ENCODE measurements around the gene TTC7B.

The TTC7B gene

GRCh38 chr14:90575781-90576180 lies 240.4 kb downstream of the TTC7B start:
- no peak for DNase-seq (ENCODE audit: low read depth)

- no peak for DNase-seq (ENCODE audit: low read depth)
Observed at GRCh38 chr14:90575336-90575735, 240.9 kb downstream of the TTC7B start.

DNA sequence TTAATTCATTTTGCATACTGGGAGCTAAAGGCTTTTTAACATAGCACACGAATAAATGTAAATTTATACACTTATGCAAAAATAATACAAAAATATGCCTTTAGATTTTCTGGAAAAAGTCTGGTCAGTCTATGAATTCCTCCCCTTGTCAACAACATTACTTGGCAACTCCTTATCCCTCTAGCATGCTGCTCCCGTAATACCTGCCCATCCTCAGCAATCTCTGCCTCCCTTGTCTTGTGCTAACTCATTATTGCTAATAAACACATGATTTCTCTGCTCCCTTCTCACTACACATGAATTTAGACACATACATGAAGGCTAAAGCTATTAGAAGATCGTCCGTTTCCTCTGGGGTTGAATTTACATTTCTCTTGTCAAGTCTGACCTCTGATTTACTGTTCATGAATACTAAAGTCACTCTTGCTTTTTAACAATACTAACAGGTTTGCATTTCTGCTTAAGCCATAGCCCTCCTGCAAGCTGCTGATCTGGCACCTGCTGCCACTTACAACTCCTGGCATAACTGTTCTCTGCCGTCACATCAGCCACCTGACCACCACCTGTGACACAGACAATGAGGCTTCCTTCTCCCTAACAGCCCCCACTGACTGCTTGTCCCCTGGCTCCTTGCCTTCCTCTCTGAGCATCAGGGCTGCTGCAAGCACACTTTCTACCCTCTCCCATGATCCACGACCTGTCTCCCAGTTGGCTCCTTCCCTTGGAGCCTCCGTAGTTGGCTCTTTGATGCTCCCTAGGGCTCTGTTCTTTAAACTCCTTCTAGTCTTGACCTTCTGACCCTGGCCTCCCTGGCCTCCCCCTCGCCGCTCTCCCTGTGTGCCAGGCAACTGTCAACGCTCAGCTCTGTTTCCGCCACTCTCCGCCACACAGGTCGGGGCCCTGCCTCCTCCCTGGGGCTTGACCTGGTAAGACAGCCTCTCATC lies 241.8 kb downstream of the TTC7B start:
- DNase-seq (ENCODE audit: low read depth): no peak

GRCh38 chr14:90573385-90574105 lies 242.7 kb downstream of the TTC7B start:
- DNase-seq (ENCODE audit: low read depth): no peak

DNA sequence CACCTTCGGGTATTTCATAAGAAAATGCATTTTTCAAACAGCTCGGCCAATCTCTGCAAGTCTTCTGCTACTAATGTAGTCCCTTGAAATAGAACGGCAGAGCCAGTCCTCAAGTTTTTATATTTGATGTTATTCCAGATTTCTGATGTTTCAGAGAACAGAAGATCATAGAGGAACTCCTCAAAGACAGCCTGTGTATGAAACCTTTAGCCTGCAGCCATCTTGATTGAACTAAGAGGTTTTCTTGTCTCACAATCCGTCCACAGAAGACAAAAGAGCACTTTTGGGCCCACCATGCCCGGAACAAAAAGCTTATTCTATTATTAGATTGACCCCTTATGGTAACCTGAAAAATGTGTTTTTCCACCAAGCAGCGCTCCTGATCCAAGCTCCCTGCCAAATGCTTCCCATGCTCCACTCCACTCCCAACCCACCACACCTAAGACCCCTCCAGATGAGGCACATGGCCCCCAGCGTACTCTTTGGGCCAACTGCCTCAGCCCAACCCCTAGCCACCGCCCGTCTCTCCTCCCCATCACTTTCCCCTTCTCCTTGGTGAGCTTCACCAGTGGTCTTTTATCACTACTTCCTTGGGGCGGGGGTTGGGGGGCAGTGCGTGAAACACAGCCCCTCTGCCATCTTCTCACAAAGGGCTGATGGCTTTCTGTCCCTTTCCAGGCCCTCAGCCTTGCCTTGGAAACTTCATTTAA lies 243.6 kb downstream of the TTC7B start:
- no peak for DNase-seq (ENCODE audit: low read depth)

- no peak for DNase-seq (ENCODE audit: low read depth)
Observed at GRCh38 chr14:90571149-90571947, 244.9 kb downstream of the TTC7B start.

DNA sequence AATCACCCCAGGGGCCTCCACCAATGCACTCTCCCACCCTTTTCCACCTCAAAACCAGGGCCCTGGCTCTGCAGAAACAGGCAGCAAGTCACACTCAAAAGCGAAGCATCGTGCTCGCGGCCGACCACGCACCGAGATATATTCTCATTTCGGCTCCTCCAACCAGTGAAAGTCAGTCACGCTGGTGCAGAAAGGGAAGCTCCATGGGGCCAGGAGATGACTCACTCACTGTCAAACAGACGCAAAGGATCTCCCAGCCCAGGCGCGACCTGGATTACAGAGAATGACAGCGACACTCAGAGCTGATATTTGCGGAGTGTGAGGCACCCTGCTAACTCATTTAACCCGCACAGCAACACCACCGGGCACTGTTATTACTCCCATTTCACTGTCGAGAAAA lies 245.8 kb downstream of the TTC7B start:
- no peak for DNase-seq (ENCODE audit: low read depth)

DNA sequence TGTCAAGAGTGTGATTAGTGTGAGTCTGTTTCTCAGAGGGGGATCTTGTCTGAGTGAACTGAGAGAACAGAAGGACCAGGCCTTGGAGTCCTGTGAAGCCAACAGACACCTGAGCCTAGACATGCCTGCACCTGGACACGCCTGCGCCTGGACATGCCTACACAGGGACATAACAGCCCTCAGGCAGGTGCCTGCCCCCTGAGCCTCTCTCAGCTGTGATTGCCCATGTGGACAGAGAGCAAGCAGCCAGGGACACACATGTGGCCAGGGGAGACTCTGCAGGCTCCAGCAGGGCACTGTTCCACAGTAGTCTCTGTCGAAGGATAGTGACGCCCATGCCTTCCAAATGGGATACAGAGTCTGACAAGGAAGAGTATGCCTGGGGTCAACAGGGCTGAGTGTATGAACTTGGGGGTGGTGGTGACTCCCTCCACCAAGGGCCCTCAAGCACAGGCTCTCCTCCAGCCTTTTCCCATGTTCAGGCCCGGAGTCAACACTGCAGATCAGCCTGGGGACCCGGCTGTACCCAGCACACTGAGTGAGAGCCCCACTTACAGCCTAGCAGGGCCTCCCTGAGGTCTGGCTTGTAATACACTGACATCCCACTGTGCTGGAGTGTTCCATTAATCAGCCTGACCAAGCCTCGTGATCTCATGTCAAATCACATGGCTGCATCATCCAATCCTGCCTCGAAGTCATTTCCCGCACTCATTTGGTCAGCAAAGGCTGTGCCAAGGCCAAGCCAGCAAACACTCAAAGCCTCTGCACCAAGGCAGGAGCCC lies 246.4 kb downstream of the TTC7B start:
- DNase-seq (ENCODE audit: low read depth): no peak

DNA sequence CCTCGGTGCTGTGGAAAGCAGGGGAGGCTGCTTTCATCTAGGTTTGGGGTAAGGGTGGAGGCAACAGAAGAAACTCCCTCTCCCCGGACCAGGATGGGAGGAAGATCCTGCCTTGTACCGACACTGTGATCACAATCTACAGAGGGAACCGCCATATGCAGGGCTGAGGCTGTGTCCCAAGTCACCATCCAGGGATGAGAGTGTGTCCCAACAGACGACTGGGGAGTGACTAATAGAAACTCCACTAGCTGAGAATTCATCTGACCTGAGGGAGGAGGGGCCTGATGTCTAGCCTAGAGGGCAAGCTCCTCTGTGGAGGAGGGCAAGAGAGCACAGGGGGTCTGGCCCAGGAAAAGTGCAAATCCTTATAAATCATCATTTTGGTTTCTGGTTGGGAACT lies 247.0 kb downstream of the TTC7B start:
- no peak for DNase-seq (ENCODE audit: low read depth)

DNA sequence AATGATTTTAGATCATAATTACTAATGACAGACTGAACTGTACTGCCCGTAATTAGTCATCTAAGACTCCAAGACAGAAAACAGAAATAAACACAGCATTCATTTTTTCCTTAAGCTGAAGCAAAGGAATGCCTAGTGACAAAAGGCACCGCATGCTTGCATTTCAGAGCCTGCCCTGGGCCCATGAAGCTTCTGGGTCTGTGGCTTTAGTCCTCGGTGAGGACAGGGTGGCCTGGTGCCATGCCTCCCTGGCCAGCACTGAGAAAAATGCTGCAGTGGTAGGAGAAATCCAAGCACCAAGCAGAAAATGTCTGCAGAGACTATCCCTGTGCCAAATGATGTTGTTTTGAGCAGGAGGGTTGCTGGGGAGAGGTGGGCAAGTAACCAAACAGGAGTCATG lies 247.8 kb downstream of the TTC7B start:
- DNase-seq (ENCODE audit: low read depth): no peak

DNA sequence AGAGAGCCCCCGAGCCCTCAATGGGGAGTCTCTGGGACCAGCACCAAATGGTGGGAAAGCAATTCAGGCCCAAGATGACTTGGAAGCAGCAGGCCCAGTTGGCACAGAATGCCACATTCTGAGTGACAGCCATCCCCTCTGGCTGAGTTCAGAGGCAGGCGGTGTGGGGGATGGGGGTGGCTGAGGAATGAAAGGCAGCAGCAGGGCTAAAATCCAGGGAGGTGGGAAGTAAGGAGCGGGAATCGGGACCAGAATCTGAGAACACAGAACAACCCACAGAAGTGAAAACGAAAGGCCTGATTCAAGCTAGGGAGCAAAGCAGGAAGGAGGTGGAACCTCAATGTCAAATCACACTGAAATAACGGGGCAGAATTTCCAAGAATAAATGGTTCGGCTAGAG lies 248.2 kb downstream of the TTC7B start:
- DNase-seq (ENCODE audit: low read depth): no peak

DNA sequence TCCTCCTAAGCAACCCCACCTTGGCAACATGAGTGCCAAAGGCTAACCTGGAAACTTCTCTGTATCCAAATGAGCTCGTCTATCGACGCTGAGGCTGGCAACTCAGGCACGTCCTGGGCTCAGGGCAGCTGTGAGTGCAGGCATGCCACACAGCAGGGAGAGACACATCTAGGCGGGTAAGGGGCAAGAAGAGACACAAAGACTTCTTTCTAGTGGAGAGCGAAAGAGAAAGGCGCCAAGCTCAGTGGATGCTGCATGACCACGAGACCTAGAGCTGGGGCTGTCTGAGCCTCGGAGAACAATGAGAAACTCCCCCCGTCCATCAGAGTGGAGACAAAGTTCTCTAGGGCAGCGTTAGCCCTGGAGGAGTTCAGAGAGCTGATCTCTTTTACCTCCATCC lies 249.0 kb downstream of the TTC7B start:
- DNase-seq (ENCODE audit: low read depth): no peak

DNA sequence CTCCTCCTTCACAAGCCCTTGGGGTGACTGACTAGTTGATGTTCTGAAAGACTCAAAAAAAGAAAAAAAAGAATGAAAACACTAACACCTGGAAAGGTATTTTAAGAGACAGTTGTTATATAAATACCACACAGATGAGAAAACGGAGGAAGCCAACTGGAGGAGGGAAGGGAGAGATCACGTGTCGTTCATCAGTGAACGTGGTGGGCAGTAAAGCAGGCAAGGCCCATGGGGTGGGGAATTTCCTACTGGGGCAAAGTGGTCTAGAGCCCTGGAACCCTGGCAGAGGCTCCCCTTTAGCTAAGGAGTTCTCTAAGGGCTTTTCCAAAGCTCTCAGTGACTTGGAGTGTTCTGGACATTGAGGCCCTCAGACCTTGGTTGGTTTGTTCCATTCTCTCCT lies 249.7 kb downstream of the TTC7B start:
- no peak for DNase-seq (ENCODE audit: low read depth)

- no peak for DNase-seq (ENCODE audit: low read depth)
Observed at GRCh38 chr14:90564496-90564895, 251.7 kb downstream of the TTC7B start.

GRCh38 chr14:90562652-90563051 lies 253.6 kb downstream of the TTC7B start:
- DNase-seq (ENCODE audit: low read depth): no peak

- no peak for DNase-seq (ENCODE audit: low read depth)
Observed at GRCh38 chr14:90561920-90562319, 254.3 kb downstream of the TTC7B start.

DNA sequence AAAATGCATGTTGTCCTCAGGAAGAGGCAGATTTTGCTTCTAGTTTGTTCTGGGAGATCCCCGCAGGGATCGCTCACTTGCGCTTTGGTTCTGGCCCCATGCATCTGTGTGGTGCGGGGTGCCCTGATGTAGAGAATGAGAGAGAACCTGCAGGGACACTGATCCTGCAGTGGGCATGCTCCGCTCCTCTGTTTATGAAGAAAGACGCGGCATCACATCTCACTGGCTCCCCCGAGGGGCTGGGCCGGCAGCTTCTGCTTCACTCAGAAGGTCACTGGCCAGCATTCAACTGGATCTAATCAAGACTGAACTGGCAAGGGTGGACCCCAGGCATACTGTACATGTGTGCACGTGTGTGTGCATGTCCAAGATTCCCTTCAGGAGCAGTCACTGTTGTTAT lies 255.2 kb downstream of the TTC7B start:
- DNase-seq (ENCODE audit: low read depth): no peak

- DNase-seq (ENCODE audit: low read depth): no peak
Observed at GRCh38 chr14:90560558-90560957, 255.7 kb downstream of the TTC7B start.

- DNase-seq (ENCODE audit: low read depth): no peak
Observed at GRCh38 chr14:90559811-90560492, 256.3 kb downstream of the TTC7B start.

GRCh38 chr14:90558983-90559590 lies 257.1 kb downstream of the TTC7B start:
- DNase-seq (ENCODE audit: low read depth): no peak
